ENCODE measurements around the gene PPP2R2C.

DNA sequence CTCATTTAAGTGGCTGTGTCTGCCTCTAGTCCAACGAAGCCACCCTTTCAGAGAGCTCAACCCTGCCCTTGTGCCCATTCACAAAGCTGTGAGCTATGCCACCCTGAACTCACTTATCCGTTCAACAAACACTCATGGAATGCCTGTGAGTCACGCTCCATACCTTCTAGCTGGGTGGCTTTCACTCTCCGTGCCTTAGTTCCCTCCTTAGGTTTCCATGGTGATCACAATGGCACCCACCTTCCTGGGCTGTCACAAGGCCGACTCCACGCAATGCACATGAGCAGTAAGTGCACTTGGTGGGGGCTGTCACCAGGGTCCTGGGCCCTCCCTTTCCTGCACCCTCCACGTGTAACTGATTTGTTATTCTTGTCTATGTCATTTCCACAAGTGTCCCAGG lies 37.2 kb upstream of the PPP2R2C start:
- TF ChIP-seq, protein P1, sequence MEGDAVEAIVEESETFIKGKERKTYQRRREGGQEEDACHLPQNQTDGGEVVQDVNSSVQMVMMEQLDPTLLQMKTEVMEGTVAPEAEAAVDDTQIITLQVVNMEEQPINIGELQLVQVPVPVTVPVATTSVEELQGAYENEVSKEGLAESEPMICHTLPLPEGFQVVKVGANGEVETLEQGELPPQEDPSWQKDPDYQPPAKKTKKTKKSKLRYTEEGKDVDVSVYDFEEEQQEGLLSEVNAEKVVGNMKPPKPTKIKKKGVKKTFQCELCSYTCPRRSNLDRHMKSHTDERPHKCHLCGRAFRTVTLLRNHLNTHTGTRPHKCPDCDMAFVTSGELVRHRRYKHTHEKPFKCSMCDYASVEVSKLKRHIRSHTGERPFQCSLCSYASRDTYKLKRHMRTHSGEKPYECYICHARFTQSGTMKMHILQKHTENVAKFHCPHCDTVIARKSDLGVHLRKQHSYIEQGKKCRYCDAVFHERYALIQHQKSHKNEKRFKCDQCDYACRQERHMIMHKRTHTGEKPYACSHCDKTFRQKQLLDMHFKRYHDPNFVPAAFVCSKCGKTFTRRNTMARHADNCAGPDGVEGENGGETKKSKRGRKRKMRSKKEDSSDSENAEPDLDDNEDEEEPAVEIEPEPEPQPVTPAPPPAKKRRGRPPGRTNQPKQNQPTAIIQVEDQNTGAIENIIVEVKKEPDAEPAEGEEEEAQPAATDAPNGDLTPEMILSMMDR (conservative IDR thresholded peaks at IDR 0.05 in 1 of 2, IDR thresholded peaks at IDR 0.05 in 1 of 2; ENCODE audit: low read depth in 1 of 2, low read length in 2 of 2): no peak
- TF ChIP-seq EZH2 (IDR thresholded peaks at IDR 0.05; ENCODE audit: low read length, missing control alignments): no peak
